HepG2 (cell line): ENCODE data around the gene ZNF443. TPM values are rescaled to one million over a fixed set of nuclear protein-coding genes. Genes with fewer than 3 reads are reported as not detected.
"Not testable (repeated sequence)": the region's sequence is repeated elsewhere in the genome, so short reads cannot be mapped to it uniquely, and the experiment has no call there.

Experiments
- AHR ChIP-seq: IDR thresholded peaks from 2 replicates; pipeline ENCODE4 v1.6.1; 2018; ENCODE audit warnings: missing genetic modification reagents, missing compliant biosample characterization
- BRCA1 ChIP-seq: sonication (generic); formaldehyde crosslinking; IDR thresholded peaks from 2 replicates; pipeline ENCODE4 v1.4.0; 2020; ENCODE audit warnings: missing genetic modification reagents
- BRD4 ChIP-seq: sonication (generic); formaldehyde crosslinking; IDR thresholded peaks from 2 replicates; pipeline ENCODE4 v1.4.0; 2020; ENCODE audit warnings: missing genetic modification reagents
- CBX5 ChIP-seq: sonication (generic); formaldehyde crosslinking; IDR thresholded peaks from 2 replicates; pipeline ENCODE4 v1.4.0; 2020; ENCODE audit warnings: missing genetic modification reagents, borderline replicate concordance
- CEBPG ChIP-seq: IDR thresholded peaks from 2 replicates; pipeline ENCODE4 v1.6.1; 2016
- ELF3 ChIP-seq: IDR thresholded peaks from 2 replicates; pipeline ENCODE4 v1.6.1; 2016; ENCODE audit warnings: missing genetic modification reagents, missing compliant biosample characterization
- HNF1B ChIP-seq: sonication (generic); formaldehyde crosslinking; IDR thresholded peaks from 2 replicates; pipeline ENCODE4 v1.5.1; 2020; ENCODE audit warnings: mild to moderate bottlenecking, moderate library complexity, missing genetic modification reagents
- HOXA5 ChIP-seq: sonication (generic); formaldehyde crosslinking; IDR thresholded peaks from 2 replicates; pipeline ENCODE4 v1.4.0; 2020; ENCODE audit warnings: missing genetic modification reagents
- KLF16 ChIP-seq, 2 experiments: sonication (generic) in 1 of 2; formaldehyde crosslinking in 1 of 2; IDR thresholded peaks; 2 replicates each; pipeline versions ENCODE4 v1.6.1 to v1.8.0; 2016 to 2023; ENCODE audit warnings: missing genetic modification reagents in 2 of 2, missing compliant biosample characterization in 1 of 2
- KMT2A ChIP-seq: sonication (generic); formaldehyde crosslinking; IDR thresholded peaks from 2 replicates; pipeline ENCODE4 v1.4.0; 2020; ENCODE audit warnings: missing genetic modification reagents
- NFKB2 ChIP-seq: sonication (generic); formaldehyde crosslinking; IDR thresholded peaks from 2 replicates; pipeline ENCODE4 v1.4.0; 2020; ENCODE audit warnings: missing genetic modification reagents, borderline replicate concordance
- POLR2A ChIP-seq, 2 experiments: IDR thresholded peaks; 2 replicates each; pipeline ENCODE4 v1.6.1; 2011; ENCODE audit warnings: low read depth in 2 of 2, low read length in 2 of 2, mild to moderate bottlenecking in 1 of 2, moderate library complexity in 1 of 2; ENCODE audit not compliant: insufficient read depth in 1 of 2
- POLR2G ChIP-seq: fragments of 200-400 bp; formaldehyde crosslinking; IDR thresholded peaks from 2 replicates; pipeline ENCODE4 v1.6.1; 2018; ENCODE audit warnings: mild to moderate bottlenecking, low read depth, low read length, moderate library complexity
- SAP130 ChIP-seq: IDR thresholded peaks from 2 replicates; pipeline ENCODE4 v1.6.1; 2016; ENCODE audit warnings: low read depth
- SOX13 ChIP-seq, 3 experiments: fragments of 450-650 bp in 1 of 3; sonication (generic) in 1 of 3; formaldehyde crosslinking in 1 of 3; IDR thresholded peaks in 2 of 3; conservative IDR thresholded peaks in 1 of 3; 2 replicates each; pipeline versions ENCODE4 v1.5.0 to v1.6.1; 2016 to 2020; ENCODE audit warnings: antibody characterized with exemption in 1 of 3, mild to moderate bottlenecking in 1 of 3, missing compliant biosample characterization in 1 of 3, missing genetic modification reagents in 1 of 3, moderate library complexity in 1 of 3
- STAG1 ChIP-seq: sonication (generic); formaldehyde crosslinking; IDR thresholded peaks from 2 replicates; pipeline ENCODE4 v1.4.0; 2020; ENCODE audit warnings: missing genetic modification reagents
- YEATS4 ChIP-seq: sonication (generic); formaldehyde crosslinking; IDR thresholded peaks from 2 replicates; pipeline ENCODE4 v1.4.0; 2020; ENCODE audit warnings: missing genetic modification reagents, borderline replicate concordance
- ZBTB7B ChIP-seq: sonication (generic); formaldehyde crosslinking; IDR thresholded peaks from 2 replicates; pipeline ENCODE4 v1.4.0; 2020; ENCODE audit warnings: missing genetic modification reagents
- ZNF292 ChIP-seq: sonication (generic); formaldehyde crosslinking; IDR thresholded peaks from 2 replicates; pipeline ENCODE4 v1.8.1; 2022; ENCODE audit warnings: mild to moderate bottlenecking, low read depth, missing genetic modification reagents, borderline replicate concordance
- polyA plus RNA-seq, 8 experiments: library from polyadenylated mRNA; depleted of rRNA in 3 of 8; stranded (reverse) in 7 of 8; unstranded in 1 of 8; fragments of >200 nt; fragmentation: Illumina TruSeq in 4 of 8; extraction: Trizol in 4 of 8; gene quantifications; 2 replicates each; pipeline versions ENCODE4 v1.2.1 to v1.2.3, GENCODE V29; 2011 to 2016; ENCODE audit warnings: low read depth in 4 of 8, missing spikeins in 1 of 8, mixed read lengths in 1 of 8; ENCODE audit not compliant: insufficient read depth in 1 of 8
- total RNA-seq, 5 experiments: library from RNA; depleted of rRNA; stranded (reverse); fragments of >200 nt; fragmentation: Illumina TruSeq; extraction: Trizol; gene quantifications; 2 replicates each; pipeline ENCODE4 v1.2.3, GENCODE V29; 2016; ENCODE audit warnings: low read depth in 1 of 5
- TF ChIP-seq, protein P1 (sequence below): IDR thresholded peaks from 2 replicates; pipeline ENCODE4 v1.6.1; 2012; ENCODE audit warnings: inconsistent platforms
- TF ChIP-seq, protein P2 (sequence below): sonication (generic); formaldehyde crosslinking; IDR thresholded peaks from 2 replicates; pipeline ENCODE4 v1.4.0; 2020; ENCODE audit warnings: missing genetic modification reagents
- TF ChIP-seq, protein P3 (sequence below): sonication (generic); formaldehyde crosslinking; conservative IDR thresholded peaks from 2 replicates; pipeline ENCODE4 v1.4.0; 2020; ENCODE audit warnings: mild to moderate bottlenecking, missing genetic modification reagents, moderate library complexity

ZNF443 gene
- total and polyA plus RNA-seq, 2 of the 13 experiments (the other 11 are each of a cell fraction or from before 2014, with no cell fraction given) = 3.6 to 19.0 TPM

- TF ChIP-seq HOXA5 (CRISPR knock-in tag) (0 out of 2 replicates have a peak, but pooled peaks have one; percentile 3), NFKB2 (peak; percentile 53; the same call in 1 of the 2 replicates), SAP130 (CRISPR knock-in tag) (peak; percentile 74), POLR2A (IDR thresholded peaks at IDR 0.05; ENCODE audit: insufficient read depth in 1 of 2, low read depth in 2 of 2, low read length in 2 of 2) (peak; percentile 71 to 73), ZBTB7B (0 out of 2 replicates have a peak, but pooled peaks have one; percentile 33), HNF1B (peak; percentile 75), STAG1 (CRISPR knock-in tag) (peak; percentile 17), ELF3 (CRISPR knock-in tag) (peak; percentile 23; the same call in 1 of the 2 replicates), ZNF292 (CRISPR knock-in tag) (peak; percentile 35; the same call in 1 of the 2 replicates), SOX13 (CRISPR knock-in tag; conservative IDR thresholded peaks at IDR 0.05 in 1 of 2, IDR thresholded peaks at IDR 0.05 in 1 of 2) (0 out of 4 replicates have a peak, but pooled peaks of 1 of the 2 experiments have one; percentile 14), BRCA1 (0 out of 2 replicates have a peak, but pooled peaks have one; percentile 31), BRD4 (0 out of 2 replicates have a peak, but pooled peaks have one; percentile 23), CBX5 (CRISPR knock-in tag) (peak; percentile 22; the same call in 1 of the 2 replicates), KMT2A (CRISPR knock-in tag) (peak; percentile 18; the same call in 1 of the 2 replicates), AHR (CRISPR knock-in tag) (peak; percentile 16; the same call in 1 of the 2 replicates), CEBPG (CRISPR knock-in tag) (0 out of 2 replicates have a peak, but pooled peaks have one; percentile 16), POLR2G (peak; percentile 35; the same call in 1 of the 2 replicates), YEATS4 (CRISPR knock-in tag) (0 out of 2 replicates have a peak, but pooled peaks have one; percentile 28), KLF16 (CRISPR knock-in tag; IDR thresholded peaks at IDR 0.05) (0 out of 4 replicates have a peak, but pooled peaks of 1 of the 2 experiments have one; percentile 4)
- TF ChIP-seq, protein P1, sequence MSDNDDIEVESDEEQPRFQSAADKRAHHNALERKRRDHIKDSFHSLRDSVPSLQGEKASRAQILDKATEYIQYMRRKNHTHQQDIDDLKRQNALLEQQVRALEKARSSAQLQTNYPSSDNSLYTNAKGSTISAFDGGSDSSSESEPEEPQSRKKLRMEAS = 0 out of 2 replicates have a peak, but pooled peaks have one; percentile 2
- TF ChIP-seq, protein P2, sequence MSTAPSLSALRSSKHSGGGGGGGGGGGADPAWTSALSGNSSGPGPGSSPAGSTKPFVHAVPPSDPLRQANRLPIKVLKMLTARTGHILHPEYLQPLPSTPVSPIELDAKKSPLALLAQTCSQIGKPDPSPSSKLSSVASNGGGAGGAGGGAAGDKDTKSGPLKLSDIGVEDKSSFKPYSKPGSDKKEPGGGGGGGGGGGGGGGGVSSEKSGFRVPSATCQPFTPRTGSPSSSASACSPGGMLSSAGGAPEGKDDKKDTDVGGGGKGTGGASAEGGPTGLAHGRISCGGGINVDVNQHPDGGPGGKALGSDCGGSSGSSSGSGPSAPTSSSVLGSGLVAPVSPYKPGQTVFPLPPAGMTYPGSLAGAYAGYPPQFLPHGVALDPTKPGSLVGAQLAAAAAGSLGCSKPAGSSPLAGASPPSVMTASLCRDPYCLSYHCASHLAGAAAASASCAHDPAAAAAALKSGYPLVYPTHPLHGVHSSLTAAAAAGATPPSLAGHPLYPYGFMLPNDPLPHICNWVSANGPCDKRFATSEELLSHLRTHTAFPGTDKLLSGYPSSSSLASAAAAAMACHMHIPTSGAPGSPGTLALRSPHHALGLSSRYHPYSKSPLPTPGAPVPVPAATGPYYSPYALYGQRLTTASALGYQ (CRISPR knock-in tag) = 0 out of 2 replicates have a peak, but pooled peaks have one; percentile 3
- not testable (repeated sequence) for TF ChIP-seq SOX13 (IDR thresholded peaks at IDR 0.05)
- TF ChIP-seq, protein P3, sequence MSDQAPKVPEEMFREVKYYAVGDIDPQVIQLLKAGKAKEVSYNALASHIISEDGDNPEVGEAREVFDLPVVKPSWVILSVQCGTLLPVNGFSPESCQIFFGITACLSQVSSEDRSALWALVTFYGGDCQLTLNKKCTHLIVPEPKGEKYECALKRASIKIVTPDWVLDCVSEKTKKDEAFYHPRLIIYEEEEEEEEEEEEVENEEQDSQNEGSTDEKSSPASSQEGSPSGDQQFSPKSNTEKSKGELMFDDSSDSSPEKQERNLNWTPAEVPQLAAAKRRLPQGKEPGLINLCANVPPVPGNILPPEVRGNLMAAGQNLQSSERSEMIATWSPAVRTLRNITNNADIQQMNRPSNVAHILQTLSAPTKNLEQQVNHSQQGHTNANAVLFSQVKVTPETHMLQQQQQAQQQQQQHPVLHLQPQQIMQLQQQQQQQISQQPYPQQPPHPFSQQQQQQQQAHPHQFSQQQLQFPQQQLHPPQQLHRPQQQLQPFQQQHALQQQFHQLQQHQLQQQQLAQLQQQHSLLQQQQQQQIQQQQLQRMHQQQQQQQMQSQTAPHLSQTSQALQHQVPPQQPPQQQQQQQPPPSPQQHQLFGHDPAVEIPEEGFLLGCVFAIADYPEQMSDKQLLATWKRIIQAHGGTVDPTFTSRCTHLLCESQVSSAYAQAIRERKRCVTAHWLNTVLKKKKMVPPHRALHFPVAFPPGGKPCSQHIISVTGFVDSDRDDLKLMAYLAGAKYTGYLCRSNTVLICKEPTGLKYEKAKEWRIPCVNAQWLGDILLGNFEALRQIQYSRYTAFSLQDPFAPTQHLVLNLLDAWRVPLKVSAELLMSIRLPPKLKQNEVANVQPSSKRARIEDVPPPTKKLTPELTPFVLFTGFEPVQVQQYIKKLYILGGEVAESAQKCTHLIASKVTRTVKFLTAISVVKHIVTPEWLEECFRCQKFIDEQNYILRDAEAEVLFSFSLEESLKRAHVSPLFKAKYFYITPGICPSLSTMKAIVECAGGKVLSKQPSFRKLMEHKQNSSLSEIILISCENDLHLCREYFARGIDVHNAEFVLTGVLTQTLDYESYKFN = peak; percentile 30; the same call in 1 of the 2 replicates
Measured at GRCh38 chr19:12399901-12400632, 40.8 kb downstream of the ZNF443 start (continued).
